K562 (cell line): ENCODE results near the gene LZTS3. TPM values are rescaled to one million over a fixed set of nuclear protein-coding genes. Genes with fewer than 3 reads are reported as not detected.
A peak's percentile ranks its signal among the peaks of the same experiment; 100 is the strongest.

ENCODE experiments used
- ATAC-seq: fragments of 200-7000 bp; cut with Tn5 transposase; 3 replicates; pipeline ENCODE4 v1.9.1; 2020; ENCODE audit warnings: moderate library complexity
- BruUV-seq: library from RNA; stranded (reverse); fragments of 400-500 nt; replicated peaks from 2 replicates; lab custom pipeline; 2021; lab: Mats Ljungman, UMichigan
- CTCF ChIA-PET: fragments of 300-600 bp; formaldehyde crosslinking; extraction: SDS; loops from one replicate; lab custom pipeline; 2021; ENCODE audit warnings: low intra/inter-chr PET ratio; lab: Yijun Ruan, JAX
- POLR2A ChIA-PET: fragments of 300-600, 350-650 bp; sonication (Branson Sonifier 250); formaldehyde crosslinking; extraction: SDS; loops from one replicate; lab custom pipeline; 2021; ENCODE audit warnings: antibody characterized with exemption, inconsistent platforms; lab: Yijun Ruan, JAX
- DNase-seq, 4 experiments: peaks; one replicate each; pipeline versions ENCODE4 v3.0.0 to v3.0.0-alpha.2; 2011 to 2018; ENCODE audit warnings: low spot score in 3 of 4, mixed read lengths in 3 of 4; ENCODE audit errors: extremely low read depth in 1 of 4
- FAIRE-seq: peaks from 2 replicates; lab custom pipeline; 2011; peaks lifted over from hg19 to GRCh38; lab: Jason Lieb, UNC
- H2AFZ ChIP-seq: 2 replicates; pipeline ENCODE4 v1.6.0; 2011; ENCODE audit warnings: low read depth, low read length, control low read depth, inconsistent platforms
- H3K27ac ChIP-seq: fragments of 200-600 bp; 3 replicates; pipeline ENCODE4 v1.8.0; 2011; ENCODE audit warnings: low read depth, mild to moderate bottlenecking, control low read depth, inconsistent platforms, low read length, moderate library complexity, mixed read lengths; ENCODE audit errors: extremely low read depth
- H3K27me3 ChIP-seq, 2 experiments: fragments of 300-600 bp in 1 of 2; 2 replicates in 1 of 2; 3 replicates in 1 of 2; pipeline versions ENCODE4 v1.6.0 to v1.8.0; 2011; ENCODE audit warnings: inconsistent platforms in 2 of 2, low read length in 2 of 2, mild to moderate bottlenecking in 1 of 2, mixed read lengths in 1 of 2, moderate library complexity in 1 of 2; ENCODE audit not compliant: control insufficient read depth in 2 of 2, insufficient read depth in 2 of 2
- H3K36me3 ChIP-seq: fragments of 300-600 bp; 3 replicates; pipeline ENCODE4 v1.8.0; 2011; ENCODE audit warnings: mild to moderate bottlenecking, low read length, inconsistent platforms; ENCODE audit not compliant: control insufficient read depth, insufficient read depth
- H3K4me1 ChIP-seq, 2 experiments: fragments of 200-600 bp in 1 of 2; replicated peaks in 1 of 2; 2 replicates in 1 of 2; 3 replicates in 1 of 2; pipeline versions ENCODE4 v1.5.1 to v1.8.0; 2011; ENCODE audit warnings: inconsistent platforms in 2 of 2, low read length in 2 of 2, mild to moderate bottlenecking in 1 of 2, mixed read lengths in 1 of 2, moderate library complexity in 1 of 2; ENCODE audit not compliant: control insufficient read depth in 2 of 2, insufficient read depth in 2 of 2
- H3K4me2 ChIP-seq: 2 replicates; pipeline ENCODE4 v1.6.1; 2011; ENCODE audit warnings: low read length, control low read depth, inconsistent platforms, mixed read lengths; ENCODE audit not compliant: insufficient read depth
- H3K4me3 ChIP-seq: fragments of 200-600 bp; sonication (generic), shearing (Covaris generic); 2 replicates; pipeline ENCODE4 v1.5.1; 2016; ENCODE audit warnings: control low read depth, inconsistent platforms
- H3K79me2 ChIP-seq: fragments of 200-600 bp; 3 replicates; pipeline ENCODE4 v1.8.0; 2011; ENCODE audit warnings: low read length, inconsistent platforms; ENCODE audit not compliant: control insufficient read depth, insufficient read depth
- H3K9ac ChIP-seq, 2 experiments: 2 replicates each; pipeline versions ENCODE4 v1.6.0 to v1.6.1; 2011; ENCODE audit warnings: low read depth in 2 of 2, low read length in 2 of 2, control low read depth in 1 of 2, inconsistent platforms in 1 of 2, mild to moderate bottlenecking in 1 of 2, mixed read lengths in 1 of 2; ENCODE audit not compliant: insufficient read depth in 1 of 2
- H3K9me1 ChIP-seq: one replicate; pipeline ENCODE4 v1.6.0; 2011; ENCODE audit warnings: inconsistent platforms, mild to moderate bottlenecking, low read length, moderate library complexity; ENCODE audit not compliant: control insufficient read depth, insufficient read depth
- H3K9me3 ChIP-seq: replicated peaks from 2 replicates; pipeline ENCODE4 v1.5.1; 2011; ENCODE audit warnings: low read depth, low read length, inconsistent platforms; ENCODE audit not compliant: control insufficient read depth, insufficient read depth
- H4K20me1 ChIP-seq: replicated peaks from 2 replicates; pipeline ENCODE4 v1.6.1; 2011; ENCODE audit warnings: low read length, inconsistent platforms, mixed read lengths; ENCODE audit not compliant: control insufficient read depth, insufficient read depth
- DPF2 ChIP-seq: fragments of 450-650 bp; IDR thresholded peaks from 2 replicates; pipeline ENCODE4 v1.6.1; 2016
- FOXA3 ChIP-seq, 2 experiments: fragments of 450-650 bp in 1 of 2; sonication (generic) in 1 of 2; formaldehyde crosslinking; IDR thresholded peaks in 1 of 2; conservative IDR thresholded peaks in 1 of 2; 2 replicates each; pipeline versions ENCODE4 v1.4.0 to v1.8.0; 2020 to 2022; ENCODE audit warnings: mild to moderate bottlenecking in 2 of 2, missing genetic modification reagents in 1 of 2
- HCFC1 ChIP-seq: IDR thresholded peaks from 2 replicates; pipeline ENCODE4 v1.6.1; 2012; ENCODE audit warnings: low read depth, low read length, improper control_type of control experiment
- HDAC8 ChIP-seq: fragments of 450-650 bp; IDR thresholded peaks from 2 replicates; pipeline ENCODE4 v1.6.1; 2016; ENCODE audit warnings: mild to moderate bottlenecking, missing genetic modification characterization, moderate library complexity, missing compliant biosample characterization
- HIVEP1 ChIP-seq: fragments of 250-450 bp; sonication (Bioruptor Pico); IDR thresholded peaks from 2 replicates; pipeline ENCODE4 v1.4.0; 2020; ENCODE audit warnings: mild to moderate bottlenecking
- ZBTB2 ChIP-seq: fragments of 450-650 bp; IDR thresholded peaks from 2 replicates; pipeline ENCODE4 v1.6.1; 2016; ENCODE audit warnings: antibody characterized with exemption
- ZNF512 ChIP-seq: IDR thresholded peaks from 2 replicates; pipeline ENCODE4 v1.6.1; 2016; ENCODE audit warnings: missing genetic modification characterization, missing compliant biosample characterization
- WGBS: fragments of 100-300 bp; shearing (Covaris generic); methylation state at CpG from one replicate; pipeline ENCODE4 v1.1.6; 2016; ENCODE audit warnings: low coverage, mixed read lengths; ENCODE audit not compliant: insufficient coverage; ENCODE audit errors: missing lambda C conversion rate; 5-methylcytosine and 5-hydroxymethylcytosine counted together
- in situ Hi-C: fragments of 300-500 bp; cut with MboI; formaldehyde crosslinking; loops from 4 replicates; pipeline ENCODE4 v1.15.0; 2018; ENCODE audit warnings: inconsistent platforms, mixed read lengths
- intact Hi-C: fragments of 100-400 bp; cut with micrococcal nuclease; formaldehyde crosslinking; loops from 2 replicates; pipeline ENCODE4 v1.14.2; 2022
- polyA plus RNA-seq, 8 experiments: library from polyadenylated mRNA; depleted of rRNA in 4 of 8; stranded (reverse) in 5 of 8; unstranded in 3 of 8; fragments of >200 nt; fragmentation: Nextera tagmentation in 2 of 8; fragmentation: Illumina TruSeq in 1 of 8; extraction: Ambion mirVana in 2 of 8; extraction: Trizol in 1 of 8; gene quantifications; 2 replicates each; pipeline versions ENCODE4 v1.2.1 to v1.2.3, GENCODE V29; 2011 to 2014; ENCODE audit warnings: inconsistent platforms in 1 of 8, missing spikeins in 1 of 8
- total RNA-seq, 7 experiments: library from RNA; depleted of rRNA in 6 of 7; stranded (reverse); fragments of >200 nt in 6 of 7; fragmentation: Illumina TruSeq in 2 of 7; extraction: Trizol in 2 of 7; gene quantifications; 2 replicates each; pipeline versions ENCODE4 v1.2.1 to v1.2.3, GENCODE V29; 2011 to 2021; ENCODE audit warnings: low replicate concordance in 1 of 7

The LZTS3 gene
- total and polyA plus RNA-seq, 9 of the 15 experiments (the other 6 are each of a cell fraction or from before 2014, with no cell fraction given), result 0.07 to 2.9 (median 2.0) TPM

DNA sequence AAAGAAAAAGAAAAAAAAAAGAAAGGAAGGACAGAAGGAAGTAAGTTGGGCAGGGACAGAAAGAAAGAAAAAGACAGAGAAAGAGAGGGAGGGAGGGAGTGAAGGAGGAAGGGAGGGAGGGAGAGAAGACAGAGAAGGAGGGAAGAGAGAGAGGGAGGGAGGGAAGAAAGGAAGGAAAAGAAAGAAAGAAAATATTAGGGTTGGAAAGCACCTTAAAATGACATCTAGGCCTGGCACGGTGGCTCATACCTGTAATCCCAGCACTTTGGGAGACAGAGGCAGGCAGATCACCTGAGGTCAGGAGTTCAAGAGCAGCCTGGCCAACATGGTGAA lies 46.9 kb downstream of the LZTS3 start:
- H2AFZ ChIP-seq, result no peak overlapping the region
- no peak for DNase-seq
- no peak overlapping the region for H3K4me3 ChIP-seq
- H3K9me1 ChIP-seq, result no peaks in the 10 kb centered on the region
- no peak for FAIRE-seq
- no TSS peak for BruUV-seq
- no peaks in the 10 kb centered on the region for H3K27me3 ChIP-seq
- no peak overlapping the region for H3K4me2 ChIP-seq
- TF ChIP-seq DPF2 (peak; percentile 47; the same call in 1 of the 2 replicates), ZNF512 (peak; percentile 59; the same call in 1 of the 2 replicates), HCFC1 (no peak), HIVEP1 (CRISPR knock-in tag) (no peak), ZBTB2 (peak; percentile 54; the same call in 1 of the 2 replicates), HDAC8 (tag) (no peak), FOXA3 (CRISPR knock-in tag; conservative IDR thresholded peaks at IDR 0.05 in 1 of 2, IDR thresholded peaks at IDR 0.05 in 1 of 2) (no peak)
- no peaks in the 10 kb centered on the region for H4K20me1 ChIP-seq
- in situ Hi-C loops (no loop called here), intact Hi-C loops (no loop called here)
- peaks cover 0 to 8% of the 10 kb centered on the region in 2 experiments; a peak in 2 of 5 replicates for H3K4me1 ChIP-seq
- 40% methylated on average over 1 of the region's 1 CpG for WGBS
- H3K9ac ChIP-seq, result no peak overlapping the region
- H3K36me3 ChIP-seq, result peaks cover 14% of the 10 kb centered on the region; the same call in 2 of the 3 replicates
- ATAC-seq, result no peak
- H3K9me3 ChIP-seq, result no peaks in the 10 kb centered on the region
- no peaks in the 10 kb centered on the region for H3K79me2 ChIP-seq
- CTCF ChIA-PET, result no interaction called here
- no peak overlapping the region for H3K27ac ChIP-seq
- POLR2A ChIA-PET, result no interaction called here
